MM.1S (cell line): Measurements from ENCODE around the gene ACTN3.

Experiments
- DNase-seq: peaks from one replicate; pipeline ENCODE4 v3.0.0-alpha.2; 2015
- H2AFZ ChIP-seq: fragments of 300-600 bp; sonication (generic); 2 replicates; pipeline ENCODE4 v1.6.0; 2016; ENCODE audit warnings: antibody characterized with exemption, low read length
- H3F3A ChIP-seq: fragments of 300-600 bp; sonication (generic); 2 replicates; pipeline ENCODE4 v1.6.1; 2016; ENCODE audit warnings: mild to moderate bottlenecking, antibody characterized with exemption, low read length, moderate library complexity, mixed read lengths; ENCODE audit not compliant: insufficient read depth
- H3K27ac ChIP-seq: fragments of 300-600 bp; sonication (generic); 2 replicates; pipeline ENCODE4 v1.5.1; 2016; ENCODE audit warnings: mild to moderate bottlenecking, low read length
- H3K27me3 ChIP-seq: fragments of 300-600 bp; sonication (generic); replicated peaks from 2 replicates; pipeline ENCODE4 v1.6.0; 2016; ENCODE audit warnings: low read length; ENCODE audit not compliant: insufficient read depth
- H3K36me3 ChIP-seq: fragments of 300-600 bp; sonication (generic); replicated peaks from 2 replicates; pipeline ENCODE4 v1.6.1; 2016; ENCODE audit warnings: mild to moderate bottlenecking, low read length, mixed read lengths; ENCODE audit not compliant: insufficient read depth
- H3K4me1 ChIP-seq: fragments of 300-600 bp; sonication (generic); 2 replicates; pipeline ENCODE4 v1.6.1; 2016; ENCODE audit warnings: low read length, mixed read lengths
- H3K4me2 ChIP-seq: fragments of 300-600 bp; sonication (generic); 2 replicates; pipeline ENCODE4 v1.6.0; 2016; ENCODE audit warnings: low read depth, low read length
- H3K4me3 ChIP-seq: fragments of 300-600 bp; sonication (generic); 2 replicates; pipeline ENCODE4 v1.5.1; 2016; ENCODE audit warnings: low read length, mixed read lengths
- H3K79me2 ChIP-seq: fragments of 300-600 bp; sonication (generic); 2 replicates; pipeline ENCODE4 v1.6.1; 2016; ENCODE audit warnings: mixed run types, low read length, mixed read lengths
- H3K9ac ChIP-seq: fragments of 300-600 bp; sonication (generic); 2 replicates; pipeline ENCODE4 v1.6.1; 2016; ENCODE audit warnings: low read length, mixed read lengths
- H3K9me2 ChIP-seq: fragments of 300-600 bp; sonication (generic); replicated peaks from 2 replicates; pipeline ENCODE4 v1.6.1; 2016; ENCODE audit warnings: mild to moderate bottlenecking, low read length, mixed read lengths; ENCODE audit not compliant: insufficient read depth
- H3K9me3 ChIP-seq: fragments of 300-600 bp; sonication (generic); replicated peaks from 2 replicates; pipeline ENCODE4 v1.6.1; 2016; ENCODE audit warnings: mild to moderate bottlenecking, low read length, mixed read lengths; ENCODE audit not compliant: insufficient read depth
- H4K20me1 ChIP-seq: fragments of 300-600 bp; sonication (generic); 2 replicates; pipeline ENCODE4 v1.6.1; 2016; ENCODE audit warnings: mild to moderate bottlenecking, low read length, moderate library complexity, mixed read lengths; ENCODE audit not compliant: insufficient read depth
- EZH2 ChIP-seq: fragments of 300-600 bp; sonication (generic); optimal IDR thresholded peaks from 2 replicates; pipeline ENCODE3; 2017; ENCODE audit warnings: low read depth, mild to moderate bottlenecking, antibody characterized with exemption, low read length, mixed read lengths
- EZH2phosphoT487 ChIP-seq: fragments of 300-600 bp; sonication (generic); IDR thresholded peaks from 2 replicates; pipeline ENCODE4 v1.6.1; 2018; ENCODE audit warnings: antibody characterized with exemption, low read length
- TF ChIP-seq, protein P1 (sequence below): fragments of 300-600 bp; sonication (generic); IDR thresholded peaks from 2 replicates; pipeline ENCODE4 v1.5.1; 2016; ENCODE audit warnings: antibody characterized with exemption, low read length, mixed read lengths

ACTN3 gene

DNA sequence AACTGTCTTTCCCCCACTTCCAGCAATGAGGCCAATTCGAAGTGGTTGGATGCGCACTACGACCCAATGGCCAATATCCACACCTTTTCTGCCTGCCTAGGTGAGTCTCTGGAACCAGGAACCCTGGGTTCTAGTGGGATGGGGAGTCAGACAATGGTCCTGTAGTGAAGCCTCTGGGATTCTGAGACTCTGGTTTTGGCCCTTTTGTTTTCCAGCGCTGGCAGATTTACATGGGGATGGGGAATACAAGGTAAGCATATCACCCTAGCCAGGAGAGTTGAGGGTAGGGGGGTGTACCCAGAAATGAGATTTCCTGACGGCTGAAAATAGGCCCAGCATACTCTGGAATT lies 35.7 kb upstream of the ACTN3 start:
- peaks cover 4% of the 10 kb centered on the region; the same call in 1 of the 2 replicates for H3K4me1 ChIP-seq
- peak overlapping the region; percentile 63; the same call in 1 of the 2 replicates for H3K9ac ChIP-seq
- TF ChIP-seq, protein P1, sequence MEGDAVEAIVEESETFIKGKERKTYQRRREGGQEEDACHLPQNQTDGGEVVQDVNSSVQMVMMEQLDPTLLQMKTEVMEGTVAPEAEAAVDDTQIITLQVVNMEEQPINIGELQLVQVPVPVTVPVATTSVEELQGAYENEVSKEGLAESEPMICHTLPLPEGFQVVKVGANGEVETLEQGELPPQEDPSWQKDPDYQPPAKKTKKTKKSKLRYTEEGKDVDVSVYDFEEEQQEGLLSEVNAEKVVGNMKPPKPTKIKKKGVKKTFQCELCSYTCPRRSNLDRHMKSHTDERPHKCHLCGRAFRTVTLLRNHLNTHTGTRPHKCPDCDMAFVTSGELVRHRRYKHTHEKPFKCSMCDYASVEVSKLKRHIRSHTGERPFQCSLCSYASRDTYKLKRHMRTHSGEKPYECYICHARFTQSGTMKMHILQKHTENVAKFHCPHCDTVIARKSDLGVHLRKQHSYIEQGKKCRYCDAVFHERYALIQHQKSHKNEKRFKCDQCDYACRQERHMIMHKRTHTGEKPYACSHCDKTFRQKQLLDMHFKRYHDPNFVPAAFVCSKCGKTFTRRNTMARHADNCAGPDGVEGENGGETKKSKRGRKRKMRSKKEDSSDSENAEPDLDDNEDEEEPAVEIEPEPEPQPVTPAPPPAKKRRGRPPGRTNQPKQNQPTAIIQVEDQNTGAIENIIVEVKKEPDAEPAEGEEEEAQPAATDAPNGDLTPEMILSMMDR, result no peak
- no peak for TF ChIP-seq EZH2
- TF ChIP-seq EZH2phosphoT487, result no peak
- H3K36me3 ChIP-seq, result no peaks in the 10 kb centered on the region; the same call in 1 of the 2 replicates
- peak overlapping the region; percentile 95 for H3K4me2 ChIP-seq
- no peak for DNase-seq
- peak overlapping the region; percentile 93 for H3K4me3 ChIP-seq
- H3K9me2 ChIP-seq, result no peaks in the 10 kb centered on the region
- no peaks in the 10 kb centered on the region for H3K9me3 ChIP-seq
- no peaks in the 10 kb centered on the region for H3F3A ChIP-seq
- H3K27me3 ChIP-seq, result no peaks in the 10 kb centered on the region
- H3K79me2 ChIP-seq, result peaks cover 13% of the 10 kb centered on the region
- no peak overlapping the region for H3K27ac ChIP-seq
- H4K20me1 ChIP-seq, result no peaks in the 10 kb centered on the region
- peak overlapping the region; percentile 84 for H2AFZ ChIP-seq

DNA sequence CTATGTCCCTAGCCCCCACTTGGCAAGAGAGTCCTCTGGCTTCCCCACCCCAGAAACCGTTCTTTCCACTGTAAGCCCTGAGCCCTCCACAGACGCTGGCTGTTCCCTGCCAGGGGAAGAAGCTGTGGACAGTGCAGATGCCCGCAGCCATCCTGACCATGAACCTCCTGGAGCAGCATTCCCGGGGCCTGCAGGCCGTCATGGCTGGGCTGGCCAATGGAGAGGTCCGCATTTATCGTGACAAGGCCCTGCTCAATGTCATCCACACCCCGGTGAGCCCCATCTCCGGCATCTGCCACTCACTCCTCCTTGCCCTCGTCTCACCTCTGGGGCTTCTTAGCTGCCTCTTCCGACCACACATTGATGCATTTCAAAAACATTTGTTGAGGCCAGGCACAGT lies 23.1 kb upstream of the ACTN3 start:
- Histone ChIP-seq H3K36me3 (no peaks in the 10 kb centered on the region), H3K4me1 (no peaks in the 10 kb centered on the region), H3K9me2 (no peaks in the 10 kb centered on the region), H3K27ac (no peak overlapping the region), H3K79me2 (no peaks in the 10 kb centered on the region), H3K9ac (no peak overlapping the region), H3K9me3 (no peaks in the 10 kb centered on the region), H3K4me3 (no peak overlapping the region), H3K27me3 (no peaks in the 10 kb centered on the region), H2AFZ (no peak overlapping the region), H4K20me1 (no peaks in the 10 kb centered on the region), H3K4me2 (no peak overlapping the region), H3F3A (no peaks in the 10 kb centered on the region)
- TF ChIP-seq, protein P1, result no peak
- TF ChIP-seq EZH2 (no peak), EZH2phosphoT487 (no peak)
- no peak for DNase-seq

DNA sequence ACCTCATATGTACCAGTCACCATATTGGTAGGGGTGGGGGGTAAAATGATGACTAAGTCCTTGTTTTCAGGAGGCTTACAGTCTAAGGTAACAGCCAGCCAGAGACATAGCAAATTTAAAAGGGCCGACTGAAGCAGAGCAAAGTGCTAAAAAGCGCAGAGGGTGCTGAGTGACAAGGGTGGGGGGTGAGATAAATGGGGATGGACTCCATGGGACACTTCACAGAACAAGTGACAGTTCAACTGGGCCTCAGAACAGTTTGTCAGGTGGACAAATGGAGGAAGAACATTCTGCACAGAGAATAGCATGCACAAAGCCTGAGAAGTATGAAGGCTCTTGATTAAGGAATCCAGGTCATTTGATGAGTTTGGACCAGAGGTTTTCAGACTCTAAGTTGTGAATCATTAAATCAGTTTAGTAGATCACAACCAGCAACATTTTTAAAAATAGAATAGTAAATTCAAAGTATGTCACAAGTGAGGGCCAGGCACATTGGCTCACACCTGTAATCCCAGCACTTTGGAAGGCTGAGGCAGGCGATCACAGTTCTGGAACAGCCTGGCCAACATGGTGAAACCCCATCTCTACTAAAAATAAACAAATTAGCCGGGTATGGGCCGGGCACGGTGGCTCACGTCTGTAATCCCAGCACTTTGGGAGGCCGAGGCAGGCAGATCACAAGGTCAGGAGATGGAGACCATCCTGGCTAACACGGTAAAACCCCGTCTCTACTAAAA lies 22.2 kb upstream of the ACTN3 start:
- no peaks in the 10 kb centered on the region for H3K79me2 ChIP-seq
- no peaks in the 10 kb centered on the region for H3F3A ChIP-seq
- no peaks in the 10 kb centered on the region for H3K27me3 ChIP-seq
- no peak overlapping the region for H3K9ac ChIP-seq
- H3K4me1 ChIP-seq, result no peaks in the 10 kb centered on the region
- H3K36me3 ChIP-seq, result no peaks in the 10 kb centered on the region
- no peaks in the 10 kb centered on the region for H3K9me2 ChIP-seq
- no peaks in the 10 kb centered on the region for H4K20me1 ChIP-seq
- no peaks in the 10 kb centered on the region for H3K9me3 ChIP-seq
- no peak overlapping the region for H3K4me2 ChIP-seq
- DNase-seq, result no peak
- no peak overlapping the region for H2AFZ ChIP-seq
- no peak overlapping the region for H3K4me3 ChIP-seq
- H3K27ac ChIP-seq, result no peak overlapping the region
- TF ChIP-seq, protein P1, result no peak
- TF ChIP-seq EZH2phosphoT487 (no peak), EZH2 (no peak)
